ENCODE results near the gene IRAK1.

DNA sequence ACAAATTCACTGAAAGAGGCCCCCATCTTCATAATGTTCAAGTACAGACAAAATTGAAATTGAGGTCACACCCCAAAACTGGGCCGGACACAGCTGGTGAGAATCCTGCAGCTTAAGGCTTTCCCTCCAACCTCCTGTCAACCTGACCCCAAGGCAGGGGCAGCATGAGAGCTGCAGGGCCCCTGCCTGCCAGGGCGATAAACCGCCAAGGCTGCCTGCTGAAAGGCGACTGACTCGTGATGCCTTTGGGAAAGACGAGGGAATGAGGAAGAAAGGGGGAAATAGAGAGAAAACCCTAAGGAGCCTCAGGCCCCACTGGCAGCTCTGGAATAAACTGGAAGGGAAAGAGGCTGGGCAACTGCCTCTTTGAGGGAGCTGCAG, 7.3 kb upstream of the IRAK1 start:
- TF ChIP-seq, protein P1, sequence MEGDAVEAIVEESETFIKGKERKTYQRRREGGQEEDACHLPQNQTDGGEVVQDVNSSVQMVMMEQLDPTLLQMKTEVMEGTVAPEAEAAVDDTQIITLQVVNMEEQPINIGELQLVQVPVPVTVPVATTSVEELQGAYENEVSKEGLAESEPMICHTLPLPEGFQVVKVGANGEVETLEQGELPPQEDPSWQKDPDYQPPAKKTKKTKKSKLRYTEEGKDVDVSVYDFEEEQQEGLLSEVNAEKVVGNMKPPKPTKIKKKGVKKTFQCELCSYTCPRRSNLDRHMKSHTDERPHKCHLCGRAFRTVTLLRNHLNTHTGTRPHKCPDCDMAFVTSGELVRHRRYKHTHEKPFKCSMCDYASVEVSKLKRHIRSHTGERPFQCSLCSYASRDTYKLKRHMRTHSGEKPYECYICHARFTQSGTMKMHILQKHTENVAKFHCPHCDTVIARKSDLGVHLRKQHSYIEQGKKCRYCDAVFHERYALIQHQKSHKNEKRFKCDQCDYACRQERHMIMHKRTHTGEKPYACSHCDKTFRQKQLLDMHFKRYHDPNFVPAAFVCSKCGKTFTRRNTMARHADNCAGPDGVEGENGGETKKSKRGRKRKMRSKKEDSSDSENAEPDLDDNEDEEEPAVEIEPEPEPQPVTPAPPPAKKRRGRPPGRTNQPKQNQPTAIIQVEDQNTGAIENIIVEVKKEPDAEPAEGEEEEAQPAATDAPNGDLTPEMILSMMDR (IDR thresholded peaks at IDR 0.05): no peak
- TF ChIP-seq POLR2AphosphoS5 (IDR thresholded peaks at IDR 0.05): no peak

Data from gastroesophageal sphincter (tissue), 3 donors.